Liver (tissue), 9 donors: Measurements from ENCODE around the gene PON1. TPM values are rescaled to one million over a fixed set of nuclear protein-coding genes. Genes with fewer than 3 reads are reported as not detected.

Experiments
- DNase-seq: peaks from one replicate; pipeline ENCODE4 v3.0.0-alpha.2; 2017; ENCODE audit warnings: low spot score
- H3K27ac ChIP-seq, 2 donors: one replicate each; pipeline ENCODE4 v1.7.0; 2013; ENCODE audit warnings: inconsistent platforms in 2 of 2, low read length in 2 of 2, control low read depth in 1 of 2, low read depth in 1 of 2, mild to moderate bottlenecking in 1 of 2
- H3K27me3 ChIP-seq, 4 donors: one replicate each; pipeline versions ENCODE4 v1.6.1 to v1.7.0; 2013; ENCODE audit warnings: low read length in 3 of 4, inconsistent platforms in 1 of 4, mild to moderate bottlenecking in 1 of 4, moderate library complexity in 1 of 4; ENCODE audit not compliant: control insufficient read depth in 4 of 4, insufficient read depth in 4 of 4
- H3K36me3 ChIP-seq, 4 donors: one replicate each; pipeline versions ENCODE4 v1.6.1 to v1.7.0; 2013; ENCODE audit warnings: low read length in 3 of 4, mild to moderate bottlenecking in 3 of 4, low read depth in 1 of 4, moderate library complexity in 1 of 4; ENCODE audit not compliant: control insufficient read depth in 4 of 4, insufficient read depth in 3 of 4
- H3K4me1 ChIP-seq, 4 donors: one replicate each; pipeline versions ENCODE4 v1.6.1 to v1.7.0; 2013; ENCODE audit warnings: low read length in 3 of 4, mild to moderate bottlenecking in 3 of 4, moderate library complexity in 1 of 4; ENCODE audit not compliant: control insufficient read depth in 4 of 4, insufficient read depth in 4 of 4
- H3K4me3 ChIP-seq, 3 donors: one replicate each; pipeline versions ENCODE4 v1.6.1 to v1.7.0; 2013; ENCODE audit warnings: low read length in 3 of 3, control low read depth in 1 of 3, low read depth in 1 of 3, mild to moderate bottlenecking in 1 of 3
- H3K9ac ChIP-seq, 2 donors: one replicate each; pipeline ENCODE4 v1.7.0; 2013; ENCODE audit warnings: low read length in 2 of 2, mild to moderate bottlenecking in 2 of 2, moderate library complexity in 2 of 2, control low read depth in 1 of 2, low read depth in 1 of 2
- H3K9me3 ChIP-seq, 4 donors: one replicate each; pipeline versions ENCODE4 v1.6.1 to v1.7.0; 2013; ENCODE audit warnings: low read length in 3 of 4; ENCODE audit not compliant: control insufficient read depth in 4 of 4
- EGR1 ChIP-seq, 2 donors: IDR thresholded peaks; 2 replicates each; pipeline ENCODE4 v1.6.1; 2016 to 2018; ENCODE audit warnings: antibody characterized with exemption in 2 of 2, low read depth in 2 of 2
- FOXA1 ChIP-seq: IDR thresholded peaks from 2 replicates; pipeline ENCODE4 v1.6.1; 2016; ENCODE audit warnings: antibody characterized with exemption
- FOXA2 ChIP-seq: IDR thresholded peaks from 2 replicates; pipeline ENCODE4 v1.6.1; 2016; ENCODE audit warnings: antibody characterized with exemption
- GABPA ChIP-seq, 2 donors: IDR thresholded peaks in 1 of 2; conservative IDR thresholded peaks in 1 of 2; 2 replicates each; pipeline ENCODE4 v1.6.1; 2016; ENCODE audit warnings: antibody characterized with exemption in 2 of 2, mild to moderate bottlenecking in 1 of 2, moderate library complexity in 1 of 2
- HNF4A ChIP-seq, 2 donors: conservative IDR thresholded peaks; 2 replicates each; pipeline ENCODE4 v1.6.1; 2016; ENCODE audit warnings: antibody characterized with exemption in 2 of 2, mild to moderate bottlenecking in 2 of 2
- HNF4G ChIP-seq: IDR thresholded peaks from 2 replicates; pipeline ENCODE4 v1.6.1; 2016; ENCODE audit warnings: antibody characterized with exemption
- JUND ChIP-seq, 2 donors: IDR thresholded peaks; 2 replicates each; pipeline ENCODE4 v1.6.1; 2016; ENCODE audit warnings: antibody characterized with exemption in 2 of 2
- NR2F2 ChIP-seq: IDR thresholded peaks from 2 replicates; pipeline ENCODE4 v1.6.1; 2016; ENCODE audit warnings: antibody characterized with exemption
- RAD21 ChIP-seq, 2 donors: IDR thresholded peaks; 2 replicates each; pipeline ENCODE4 v1.6.1; 2016; ENCODE audit warnings: antibody characterized with exemption in 2 of 2, mild to moderate bottlenecking in 2 of 2
- RXRA ChIP-seq, 2 donors: IDR thresholded peaks; 2 replicates each; pipeline ENCODE4 v1.6.1; 2017 to 2018; ENCODE audit warnings: antibody characterized with exemption in 2 of 2, mild to moderate bottlenecking in 1 of 2
- SP1 ChIP-seq: IDR thresholded peaks from 2 replicates; pipeline ENCODE4 v1.6.1; 2018; ENCODE audit warnings: antibody characterized with exemption, mild to moderate bottlenecking
- TAF1 ChIP-seq: conservative IDR thresholded peaks from 2 replicates; pipeline ENCODE4 v1.6.1; 2016; ENCODE audit warnings: antibody characterized with exemption, mild to moderate bottlenecking
- YY1 ChIP-seq: IDR thresholded peaks from 2 replicates; pipeline ENCODE4 v1.6.1; 2016; ENCODE audit warnings: antibody characterized with exemption, mild to moderate bottlenecking
- WGBS: extraction: QIAGEN DNeasy Blood & Tissue Kit; methylation state at CpG from one replicate; pipeline ENCODE4 v1.1.7; 2013; 5-methylcytosine and 5-hydroxymethylcytosine counted together
- polyA plus RNA-seq, 2 donors: library from polyadenylated mRNA; stranded (reverse) in 1 of 2; unstranded in 1 of 2; fragments of 200-250 nt in 1 of 2; fragments of >200 nt in 1 of 2; fragmentation: Nextera tagmentation in 1 of 2; extraction: Ambion mirVana in 1 of 2; gene quantifications; one replicate each; pipeline versions ENCODE4 v1.2.1 to v1.2.3, GENCODE V29; 2013 to 2015
- total RNA-seq, 2 donors: library from RNA; depleted of rRNA; stranded (reverse); fragments of >200 nt; gene quantifications; one replicate each; pipeline ENCODE4 v1.2.3, GENCODE V29; 2014
- TF ChIP-seq, protein P1 (sequence below): IDR thresholded peaks from 2 replicates; pipeline ENCODE4 v1.6.1; 2016; ENCODE audit warnings: antibody characterized with exemption
- TF ChIP-seq, protein P2 (sequence below): fragments of 150-350 bp; IDR thresholded peaks from 2 replicates; pipeline ENCODE4 v1.5.1; 2017; ENCODE audit warnings: improper control_type of control experiment, low read depth, low read length; ENCODE audit not compliant: missing input control
- TF ChIP-seq, protein P3 (sequence below): IDR thresholded peaks from 2 replicates; pipeline ENCODE4 v1.6.1; 2016; ENCODE audit warnings: antibody characterized with exemption
- TF ChIP-seq, protein P4 (sequence below): IDR thresholded peaks from 2 replicates; pipeline ENCODE4 v1.6.1; 2016; ENCODE audit warnings: antibody characterized with exemption, mild to moderate bottlenecking
- TF ChIP-seq, protein P5 (sequence below): IDR thresholded peaks from 2 replicates; pipeline ENCODE4 v1.6.1; 2016; ENCODE audit warnings: antibody characterized with exemption
- donor health status: healthy.
- donor health status: healthy.
- donor health status: healthy.
- donor health status: healthy.
- donor health status: healthy.

The PON1 gene
- total and polyA plus RNA-seq, 4 donors: 54.8 to 1,101 (median 207) TPM

DNA sequence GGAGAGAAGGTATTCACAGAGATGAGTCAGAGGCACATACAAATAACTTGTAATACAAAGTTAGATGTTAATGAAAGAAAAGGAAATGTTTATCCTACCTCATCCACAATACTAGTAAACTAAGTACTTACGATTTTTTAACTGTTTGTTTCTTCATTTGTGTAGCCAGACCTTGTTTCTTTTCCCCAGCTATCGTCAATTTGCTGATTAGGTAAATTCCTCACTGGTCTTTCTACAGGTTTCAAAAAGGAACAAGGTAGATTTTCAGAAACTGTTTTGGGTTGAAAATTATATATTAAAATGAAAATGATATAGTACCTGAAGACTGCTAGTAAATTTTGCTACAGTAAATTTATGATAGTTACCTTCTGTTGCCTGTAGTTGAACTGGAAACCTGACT, 56.6 kb downstream of the PON1 start:
- TF ChIP-seq FOXA2: no peak
- no peak for TF ChIP-seq FOXA1
- no peak for TF ChIP-seq JUND (IDR thresholded peaks at IDR 0.05)
- TF ChIP-seq HNF4A (conservative IDR thresholded peaks at IDR 0.05): no peak
- TF ChIP-seq, protein P1, sequence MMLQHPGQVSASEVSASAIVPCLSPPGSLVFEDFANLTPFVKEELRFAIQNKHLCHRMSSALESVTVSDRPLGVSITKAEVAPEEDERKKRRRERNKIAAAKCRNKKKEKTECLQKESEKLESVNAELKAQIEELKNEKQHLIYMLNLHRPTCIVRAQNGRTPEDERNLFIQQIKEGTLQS: no peak
- no peak for TF ChIP-seq RAD21 (IDR thresholded peaks at IDR 0.05)
- TF ChIP-seq TAF1: no peak
- TF ChIP-seq EGR1 (IDR thresholded peaks at IDR 0.05; ENCODE audit: low read depth in 2 of 2): no peak
- TF ChIP-seq, protein P2, sequence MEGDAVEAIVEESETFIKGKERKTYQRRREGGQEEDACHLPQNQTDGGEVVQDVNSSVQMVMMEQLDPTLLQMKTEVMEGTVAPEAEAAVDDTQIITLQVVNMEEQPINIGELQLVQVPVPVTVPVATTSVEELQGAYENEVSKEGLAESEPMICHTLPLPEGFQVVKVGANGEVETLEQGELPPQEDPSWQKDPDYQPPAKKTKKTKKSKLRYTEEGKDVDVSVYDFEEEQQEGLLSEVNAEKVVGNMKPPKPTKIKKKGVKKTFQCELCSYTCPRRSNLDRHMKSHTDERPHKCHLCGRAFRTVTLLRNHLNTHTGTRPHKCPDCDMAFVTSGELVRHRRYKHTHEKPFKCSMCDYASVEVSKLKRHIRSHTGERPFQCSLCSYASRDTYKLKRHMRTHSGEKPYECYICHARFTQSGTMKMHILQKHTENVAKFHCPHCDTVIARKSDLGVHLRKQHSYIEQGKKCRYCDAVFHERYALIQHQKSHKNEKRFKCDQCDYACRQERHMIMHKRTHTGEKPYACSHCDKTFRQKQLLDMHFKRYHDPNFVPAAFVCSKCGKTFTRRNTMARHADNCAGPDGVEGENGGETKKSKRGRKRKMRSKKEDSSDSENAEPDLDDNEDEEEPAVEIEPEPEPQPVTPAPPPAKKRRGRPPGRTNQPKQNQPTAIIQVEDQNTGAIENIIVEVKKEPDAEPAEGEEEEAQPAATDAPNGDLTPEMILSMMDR: no peak
- no peak for TF ChIP-seq HNF4G
- no peak for TF ChIP-seq SP1
- TF ChIP-seq YY1: no peak
- TF ChIP-seq, protein P3, sequence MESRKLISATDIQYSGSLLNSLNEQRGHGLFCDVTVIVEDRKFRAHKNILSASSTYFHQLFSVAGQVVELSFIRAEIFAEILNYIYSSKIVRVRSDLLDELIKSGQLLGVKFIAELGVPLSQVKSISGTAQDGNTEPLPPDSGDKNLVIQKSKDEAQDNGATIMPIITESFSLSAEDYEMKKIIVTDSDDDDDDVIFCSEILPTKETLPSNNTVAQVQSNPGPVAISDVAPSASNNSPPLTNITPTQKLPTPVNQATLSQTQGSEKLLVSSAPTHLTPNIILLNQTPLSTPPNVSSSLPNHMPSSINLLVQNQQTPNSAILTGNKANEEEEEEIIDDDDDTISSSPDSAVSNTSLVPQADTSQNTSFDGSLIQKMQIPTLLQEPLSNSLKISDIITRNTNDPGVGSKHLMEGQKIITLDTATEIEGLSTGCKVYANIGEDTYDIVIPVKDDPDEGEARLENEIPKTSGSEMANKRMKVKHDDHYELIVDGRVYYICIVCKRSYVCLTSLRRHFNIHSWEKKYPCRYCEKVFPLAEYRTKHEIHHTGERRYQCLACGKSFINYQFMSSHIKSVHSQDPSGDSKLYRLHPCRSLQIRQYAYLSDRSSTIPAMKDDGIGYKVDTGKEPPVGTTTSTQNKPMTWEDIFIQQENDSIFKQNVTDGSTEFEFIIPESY: no peak
- no peak for TF ChIP-seq RXRA (IDR thresholded peaks at IDR 0.05)
- TF ChIP-seq, protein P4, sequence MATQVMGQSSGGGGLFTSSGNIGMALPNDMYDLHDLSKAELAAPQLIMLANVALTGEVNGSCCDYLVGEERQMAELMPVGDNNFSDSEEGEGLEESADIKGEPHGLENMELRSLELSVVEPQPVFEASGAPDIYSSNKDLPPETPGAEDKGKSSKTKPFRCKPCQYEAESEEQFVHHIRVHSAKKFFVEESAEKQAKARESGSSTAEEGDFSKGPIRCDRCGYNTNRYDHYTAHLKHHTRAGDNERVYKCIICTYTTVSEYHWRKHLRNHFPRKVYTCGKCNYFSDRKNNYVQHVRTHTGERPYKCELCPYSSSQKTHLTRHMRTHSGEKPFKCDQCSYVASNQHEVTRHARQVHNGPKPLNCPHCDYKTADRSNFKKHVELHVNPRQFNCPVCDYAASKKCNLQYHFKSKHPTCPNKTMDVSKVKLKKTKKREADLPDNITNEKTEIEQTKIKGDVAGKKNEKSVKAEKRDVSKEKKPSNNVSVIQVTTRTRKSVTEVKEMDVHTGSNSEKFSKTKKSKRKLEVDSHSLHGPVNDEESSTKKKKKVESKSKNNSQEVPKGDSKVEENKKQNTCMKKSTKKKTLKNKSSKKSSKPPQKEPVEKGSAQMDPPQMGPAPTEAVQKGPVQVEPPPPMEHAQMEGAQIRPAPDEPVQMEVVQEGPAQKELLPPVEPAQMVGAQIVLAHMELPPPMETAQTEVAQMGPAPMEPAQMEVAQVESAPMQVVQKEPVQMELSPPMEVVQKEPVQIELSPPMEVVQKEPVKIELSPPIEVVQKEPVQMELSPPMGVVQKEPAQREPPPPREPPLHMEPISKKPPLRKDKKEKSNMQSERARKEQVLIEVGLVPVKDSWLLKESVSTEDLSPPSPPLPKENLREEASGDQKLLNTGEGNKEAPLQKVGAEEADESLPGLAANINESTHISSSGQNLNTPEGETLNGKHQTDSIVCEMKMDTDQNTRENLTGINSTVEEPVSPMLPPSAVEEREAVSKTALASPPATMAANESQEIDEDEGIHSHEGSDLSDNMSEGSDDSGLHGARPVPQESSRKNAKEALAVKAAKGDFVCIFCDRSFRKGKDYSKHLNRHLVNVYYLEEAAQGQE: no peak
- no peak for TF ChIP-seq GABPA (IDR thresholded peaks at IDR 0.05 in 1 of 2, conservative IDR thresholded peaks at IDR 0.05 in 1 of 2)
- TF ChIP-seq NR2F2: no peak
- TF ChIP-seq, protein P5, sequence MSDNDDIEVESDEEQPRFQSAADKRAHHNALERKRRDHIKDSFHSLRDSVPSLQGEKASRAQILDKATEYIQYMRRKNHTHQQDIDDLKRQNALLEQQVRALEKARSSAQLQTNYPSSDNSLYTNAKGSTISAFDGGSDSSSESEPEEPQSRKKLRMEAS: no peak
- no peak for DNase-seq
- no peaks in the 10 kb centered on the region for H3K9me3 ChIP-seq
- no peaks in the 10 kb centered on the region for H3K27me3 ChIP-seq
- H3K4me1 ChIP-seq: no peaks in the 10 kb centered on the region
- WGBS: 91% methylated on average over 2 of the region's 2 CpGs
- H3K36me3 ChIP-seq: no peaks in the 10 kb centered on the region
- no peak overlapping the region for H3K27ac ChIP-seq
- no peak overlapping the region for H3K9ac ChIP-seq
- H3K4me3 ChIP-seq: no peak overlapping the region
